ENCODE data around the gene HNRNPAB.

The HNRNPAB gene

GRCh38 chr5:178242416-178242815 lies 38.1 kb downstream of the HNRNPAB start:
- Histone ChIP-seq H3K27ac (ENCODE audit: extremely low read depth, low read depth, low read length) (no peak overlapping the region), H3K36me3 (ENCODE audit: control insufficient read depth in 2 of 2, insufficient read depth in 1 of 2, low read length in 2 of 2) (no peaks in the 10 kb centered on the region), H3K4me3 (ENCODE audit: low read depth, low read length) (no peak overlapping the region), H3K9me3 (ENCODE audit: control insufficient read depth, insufficient read depth, low read depth, low read length) (no peaks in the 10 kb centered on the region), H3K4me1 (ENCODE audit: control insufficient read depth, insufficient read depth, low read length) (no peaks in the 10 kb centered on the region)
- ChIA-PET POLR2A (no interaction called here), CTCF (no interaction called here)
- TF ChIP-seq ZNF366 (tag by site-specific recombination; conservative IDR thresholded peaks at IDR 0.05) (no peak), MZF1 (tag by site-specific recombination; IDR thresholded peaks at IDR 0.05; ENCODE audit: borderline replicate concordance) (no peak), ZIC2 (tag by site-specific recombination; IDR thresholded peaks at IDR 0.05) (no peak), ZNF704 (tag by site-specific recombination; IDR thresholded peaks at IDR 0.05) (no peak), ZSCAN18 (tag by site-specific recombination; IDR thresholded peaks at IDR 0.05) (no peak)

- Histone ChIP-seq H3K4me3 (ENCODE audit: low read depth, low read length) (no peak overlapping the region), H3K27ac (ENCODE audit: extremely low read depth, low read depth, low read length) (no peak overlapping the region), H3K4me1 (ENCODE audit: control insufficient read depth, insufficient read depth, low read length) (no peaks in the 10 kb centered on the region), H3K36me3 (ENCODE audit: control insufficient read depth in 2 of 2, insufficient read depth in 1 of 2, low read length in 2 of 2) (no peaks in the 10 kb centered on the region), H3K9me3 (ENCODE audit: control insufficient read depth, insufficient read depth, low read depth, low read length) (no peaks in the 10 kb centered on the region)
- ChIA-PET POLR2A (no interaction called here), CTCF (interaction anchor here (2.4 kb wide), 1 partner anchor 10 kb away, joined by 8 read pairs; no protein-coding TSS in a partner anchor)
- TF ChIP-seq ZSCAN23 (tag by site-specific recombination; IDR thresholded peaks at IDR 0.05) (no peak), GLIS1 (tag by site-specific recombination; IDR thresholded peaks at IDR 0.05) (no peak), ZNF148 (tag by site-specific recombination; IDR thresholded peaks at IDR 0.05; ENCODE audit: borderline replicate concordance) (no peak), ZNF324 (tag by site-specific recombination; IDR thresholded peaks at IDR 0.05) (no peak), ZNF335 (tag by site-specific recombination; conservative IDR thresholded peaks at IDR 0.05) (no peak)
Observed at GRCh38 chr5:178244576-178244975, 40.2 kb downstream of the HNRNPAB start.

- H3K4me3 ChIP-seq (ENCODE audit: low read depth, low read length), result no peak overlapping the region
- no peaks in the 10 kb centered on the region for H3K4me1 ChIP-seq (ENCODE audit: control insufficient read depth, insufficient read depth, low read length)
- no peak overlapping the region for H3K27ac ChIP-seq (ENCODE audit: extremely low read depth, low read depth, low read length)
- H3K36me3 ChIP-seq (ENCODE audit: control insufficient read depth in 2 of 2, insufficient read depth in 1 of 2, low read length in 2 of 2), result no peaks in the 10 kb centered on the region
- ChIA-PET POLR2A (no interaction called here), CTCF (no interaction called here)
- no peaks in the 10 kb centered on the region for H3K9me3 ChIP-seq (ENCODE audit: control insufficient read depth, insufficient read depth, low read depth, low read length)
- TF ChIP-seq ZNF473 (tag by site-specific recombination; IDR thresholded peaks at IDR 0.05), result 0 out of 2 replicates have a peak, but pooled peaks have one; percentile 19
- 0 out of 2 replicates have a peak, but pooled peaks have one; percentile 41 for TF ChIP-seq ZNF114 (tag by site-specific recombination; IDR thresholded peaks at IDR 0.05)
- TF ChIP-seq ZBTB17 (tag by site-specific recombination; IDR thresholded peaks at IDR 0.05), result peak; percentile 98
- TF ChIP-seq TCF7L2 (IDR thresholded peaks at IDR 0.05; ENCODE audit: borderline replicate concordance, low read depth, low read length), result no peak
- peak; percentile 46; the same call in 1 of the 2 replicates for TF ChIP-seq EGR2 (tag by site-specific recombination; IDR thresholded peaks at IDR 0.05; ENCODE audit: low read depth)
- peak; percentile 97 for TF ChIP-seq ZNF366 (tag by site-specific recombination; conservative IDR thresholded peaks at IDR 0.05)
- no peak for TF ChIP-seq WT1 (tag by site-specific recombination; IDR thresholded peaks at IDR 0.05)
- peak; percentile 17; the same call in 1 of the 2 replicates for TF ChIP-seq ZFHX2 (tag by site-specific recombination; conservative IDR thresholded peaks at IDR 0.05)
- no peak for TF ChIP-seq ZNF561 (tag by site-specific recombination; IDR thresholded peaks at IDR 0.05; ENCODE audit: borderline replicate concordance)
- no peak for TF ChIP-seq HOXA7 (CRISPR knock-in tag; IDR thresholded peaks at IDR 0.05; ENCODE audit: borderline replicate concordance)
Observed at GRCh38 chr5:178245389-178245788, 41.1 kb downstream of the HNRNPAB start.

Measured in HEK293 (cell line).